ENCODE results near the gene DHRS9. TPM values are rescaled to one million over a fixed set of nuclear protein-coding genes. Genes with fewer than 3 reads are reported as not detected.

DHRS9 gene
- total RNA-seq, 4 donors from 2014 or later: 0.54 TPM; not detected in 3

DNA sequence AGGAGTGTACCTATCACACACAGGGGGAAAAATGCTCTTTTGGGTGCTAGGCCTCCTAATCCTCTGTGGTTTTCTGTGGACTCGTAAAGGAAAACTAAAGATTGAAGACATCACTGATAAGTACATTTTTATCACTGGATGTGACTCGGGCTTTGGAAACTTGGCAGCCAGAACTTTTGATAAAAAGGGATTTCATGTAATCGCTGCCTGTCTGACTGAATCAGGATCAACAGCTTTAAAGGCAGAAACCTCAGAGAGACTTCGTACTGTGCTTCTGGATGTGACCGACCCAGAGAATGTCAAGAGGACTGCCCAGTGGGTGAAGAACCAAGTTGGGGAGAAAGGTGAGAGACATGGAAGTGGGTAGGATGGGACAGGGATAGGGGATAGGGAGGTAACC lies 12.2 kb downstream of the DHRS9 start:
- DNase-seq: no peak
- intact Hi-C loops (cut with DNase I): no loop called here
- H3K27ac ChIP-seq: no peak overlapping the region
- H3K4me1 ChIP-seq: no peaks in the 10 kb centered on the region
- H3K4me3 ChIP-seq (replicated peaks in 1 of 3): no peak overlapping the region
- TF ChIP-seq, protein P1, sequence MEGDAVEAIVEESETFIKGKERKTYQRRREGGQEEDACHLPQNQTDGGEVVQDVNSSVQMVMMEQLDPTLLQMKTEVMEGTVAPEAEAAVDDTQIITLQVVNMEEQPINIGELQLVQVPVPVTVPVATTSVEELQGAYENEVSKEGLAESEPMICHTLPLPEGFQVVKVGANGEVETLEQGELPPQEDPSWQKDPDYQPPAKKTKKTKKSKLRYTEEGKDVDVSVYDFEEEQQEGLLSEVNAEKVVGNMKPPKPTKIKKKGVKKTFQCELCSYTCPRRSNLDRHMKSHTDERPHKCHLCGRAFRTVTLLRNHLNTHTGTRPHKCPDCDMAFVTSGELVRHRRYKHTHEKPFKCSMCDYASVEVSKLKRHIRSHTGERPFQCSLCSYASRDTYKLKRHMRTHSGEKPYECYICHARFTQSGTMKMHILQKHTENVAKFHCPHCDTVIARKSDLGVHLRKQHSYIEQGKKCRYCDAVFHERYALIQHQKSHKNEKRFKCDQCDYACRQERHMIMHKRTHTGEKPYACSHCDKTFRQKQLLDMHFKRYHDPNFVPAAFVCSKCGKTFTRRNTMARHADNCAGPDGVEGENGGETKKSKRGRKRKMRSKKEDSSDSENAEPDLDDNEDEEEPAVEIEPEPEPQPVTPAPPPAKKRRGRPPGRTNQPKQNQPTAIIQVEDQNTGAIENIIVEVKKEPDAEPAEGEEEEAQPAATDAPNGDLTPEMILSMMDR (IDR thresholded peaks at IDR 0.05): no peak
- TF ChIP-seq POLR2A (IDR thresholded peaks at IDR 0.05): no peak
- H3K9me3 ChIP-seq: no peaks in the 10 kb centered on the region
- H3K27me3 ChIP-seq: no peaks in the 10 kb centered on the region
- WGBS, 2 donors: 86 to 89% methylated on average over 5 of the region's 5 CpGs
- H3K36me3 ChIP-seq: no peaks in the 10 kb centered on the region

DNA sequence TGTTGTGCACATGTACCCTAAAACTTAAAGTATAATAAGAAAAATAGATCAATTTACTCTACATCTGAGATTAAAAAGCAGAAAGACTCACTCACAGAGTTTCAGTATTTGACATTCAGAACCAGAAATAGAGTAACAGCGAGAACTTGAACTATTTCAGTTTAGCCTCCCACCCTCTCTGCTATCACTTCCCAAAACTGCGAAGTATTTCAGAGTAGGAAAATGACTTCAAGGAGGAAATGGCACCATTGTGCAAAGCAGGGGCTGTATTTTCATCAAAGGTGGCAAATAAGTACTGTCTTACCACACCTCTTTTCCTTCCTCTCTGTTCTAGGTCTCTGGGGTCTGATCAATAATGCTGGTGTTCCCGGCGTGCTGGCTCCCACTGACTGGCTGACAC lies 13.6 kb downstream of the DHRS9 start:
- Histone ChIP-seq H3K4me1 (no peaks in the 10 kb centered on the region), H3K27ac (no peak overlapping the region), H3K36me3 (no peaks in the 10 kb centered on the region), H3K4me3 (replicated peaks in 1 of 3) (no peak overlapping the region), H3K9me3 (no peaks in the 10 kb centered on the region), H3K27me3 (no peaks in the 10 kb centered on the region)
- TF ChIP-seq, protein P1 (IDR thresholded peaks at IDR 0.05): no peak
- no peak for TF ChIP-seq POLR2A (IDR thresholded peaks at IDR 0.05)
- intact Hi-C loops (cut with DNase I): no loop called here
- WGBS, 2 donors: 86 to 89% methylated on average over 4 of the region's 4 CpGs
- DNase-seq: no peak

DNA sequence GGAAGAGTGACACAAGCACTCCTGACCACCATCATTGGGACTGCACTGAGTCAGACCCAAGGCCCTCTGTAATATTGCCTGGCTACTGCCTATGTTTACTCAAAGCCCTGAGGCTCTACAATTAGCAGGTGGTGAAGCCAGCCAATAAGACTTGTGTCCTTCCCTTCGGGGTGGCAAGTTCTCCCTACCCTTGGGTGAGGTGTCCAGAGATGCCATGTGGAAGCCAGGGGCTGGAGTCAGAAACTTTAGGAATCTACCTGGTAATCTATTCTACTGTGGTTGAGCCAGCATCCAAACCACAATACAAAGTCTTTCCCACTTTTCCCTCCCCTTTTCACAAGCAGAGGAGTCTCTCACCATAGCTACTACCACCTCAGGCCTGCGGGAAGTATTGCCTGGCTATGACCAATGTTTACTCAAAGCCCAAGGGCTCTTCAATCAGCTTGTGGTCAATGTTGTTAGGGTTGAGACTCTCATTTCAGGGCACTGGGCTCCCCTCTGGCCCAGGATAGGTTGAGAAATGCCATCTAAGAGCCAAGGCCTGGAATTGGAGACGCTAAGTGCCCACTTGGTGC lies 17.6 kb downstream of the DHRS9 start:
- no peak for DNase-seq
- no peaks in the 10 kb centered on the region for H3K4me1 ChIP-seq
- no peak overlapping the region for H3K4me3 ChIP-seq (replicated peaks in 1 of 3)
- H3K27me3 ChIP-seq: no peaks in the 10 kb centered on the region
- no peak overlapping the region for H3K27ac ChIP-seq
- 78 to 95% methylated on average over 3 of the region's 3 CpGs for WGBS, 2 donors
- no peaks in the 10 kb centered on the region for H3K9me3 ChIP-seq
- TF ChIP-seq, protein P1 (IDR thresholded peaks at IDR 0.05): no peak
- no peak for TF ChIP-seq POLR2A (IDR thresholded peaks at IDR 0.05)
- H3K36me3 ChIP-seq: no peaks in the 10 kb centered on the region
- intact Hi-C loops (cut with DNase I): no loop called here

DNA sequence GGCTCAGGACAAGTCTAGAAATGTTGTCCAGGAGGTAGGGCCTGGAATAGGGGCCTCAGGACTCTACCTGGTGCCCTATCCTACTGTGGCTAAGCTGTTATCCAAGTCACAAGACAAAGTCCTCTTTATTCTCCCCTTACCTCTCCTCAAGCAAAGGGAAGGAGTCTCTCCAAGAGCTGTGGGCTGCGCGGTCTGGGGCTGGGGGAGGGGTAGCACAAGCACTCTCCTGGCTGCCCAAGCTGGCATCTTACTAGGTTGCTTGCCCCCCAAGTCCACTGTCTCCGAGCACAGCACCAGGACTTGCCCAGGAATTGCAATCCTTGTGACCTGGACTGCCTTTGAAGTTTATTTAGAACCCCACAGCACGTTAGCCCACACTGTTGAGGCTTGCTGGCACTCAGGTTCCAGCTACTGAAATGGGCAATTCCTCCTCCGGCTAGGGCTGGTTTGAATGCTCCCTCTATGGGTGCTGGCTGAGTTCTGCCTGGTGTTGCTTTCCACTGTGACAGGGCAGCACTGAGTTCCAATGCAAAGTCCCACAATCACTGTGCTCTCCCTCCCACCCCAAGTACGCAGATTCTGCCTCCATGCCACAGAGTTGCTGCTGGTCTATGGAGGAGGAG lies 18.5 kb downstream of the DHRS9 start:
- Histone ChIP-seq H3K27me3 (no peaks in the 10 kb centered on the region), H3K36me3 (no peaks in the 10 kb centered on the region), H3K4me1 (no peaks in the 10 kb centered on the region), H3K27ac (no peak overlapping the region), H3K9me3 (no peaks in the 10 kb centered on the region), H3K4me3 (replicated peaks in 1 of 3) (no peak overlapping the region)
- intact Hi-C loops (cut with DNase I): no loop called here
- WGBS, 2 donors: 67 to 86% methylated on average over 5 to 6 of the region's 6 CpGs
- TF ChIP-seq, protein P1 (IDR thresholded peaks at IDR 0.05): no peak
- TF ChIP-seq POLR2A (IDR thresholded peaks at IDR 0.05): no peak
- no peak for DNase-seq

DNA sequence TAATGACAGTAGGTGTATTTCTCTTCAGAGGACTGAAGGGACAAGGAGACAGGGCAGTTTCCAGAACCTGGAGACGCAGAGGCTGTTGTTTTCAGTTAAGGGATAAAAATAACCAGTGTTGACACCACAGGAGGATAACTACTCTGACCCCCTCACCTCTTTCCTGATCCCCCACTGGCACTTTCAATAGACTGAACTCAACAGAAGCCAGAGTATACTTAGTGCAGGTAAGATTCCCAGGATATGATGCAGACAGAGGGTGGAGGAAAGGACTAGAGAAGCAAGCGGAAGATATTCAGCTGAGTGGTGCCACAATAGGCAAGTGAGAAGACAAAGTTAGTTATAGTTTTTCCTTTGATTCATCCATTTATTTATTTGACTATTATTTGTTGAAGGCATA lies 19.8 kb downstream of the DHRS9 start:
- no peak overlapping the region for H3K27ac ChIP-seq
- intact Hi-C loops (cut with DNase I): no loop called here
- no peaks in the 10 kb centered on the region for H3K36me3 ChIP-seq
- no peaks in the 10 kb centered on the region for H3K9me3 ChIP-seq
- DNase-seq: no peak
- H3K4me1 ChIP-seq: no peaks in the 10 kb centered on the region
- no peak overlapping the region for H3K4me3 ChIP-seq (replicated peaks in 1 of 3)
- no peak for TF ChIP-seq POLR2A (IDR thresholded peaks at IDR 0.05)
- TF ChIP-seq, protein P1 (IDR thresholded peaks at IDR 0.05): no peak
- WGBS, 2 donors: 86% methylated on average over 2 of the region's 2 CpGs
- no peaks in the 10 kb centered on the region for H3K27me3 ChIP-seq
